GM19467 (cell line): Measurements from ENCODE around the gene NECAP2.

Source experiments
- ATAC-seq: cut with Tn5 transposase; IDR thresholded peaks from one replicate; pipeline ENCODE4 v1.9.1; 2021; ENCODE audit warnings: mild to moderate bottlenecking, moderate library complexity; ENCODE audit not compliant: unreplicated experiment

Gene NECAP2

GRCh38 chr1:16440470-16441281 lies at the start of gene NECAP2:
Gene NECAP2, plus strand, starts transcription at chr1:16440724. Its CDS starts 38 bp downstream, at chr1:16440762.
- peak; percentile 79 for ATAC-seq

DNA sequence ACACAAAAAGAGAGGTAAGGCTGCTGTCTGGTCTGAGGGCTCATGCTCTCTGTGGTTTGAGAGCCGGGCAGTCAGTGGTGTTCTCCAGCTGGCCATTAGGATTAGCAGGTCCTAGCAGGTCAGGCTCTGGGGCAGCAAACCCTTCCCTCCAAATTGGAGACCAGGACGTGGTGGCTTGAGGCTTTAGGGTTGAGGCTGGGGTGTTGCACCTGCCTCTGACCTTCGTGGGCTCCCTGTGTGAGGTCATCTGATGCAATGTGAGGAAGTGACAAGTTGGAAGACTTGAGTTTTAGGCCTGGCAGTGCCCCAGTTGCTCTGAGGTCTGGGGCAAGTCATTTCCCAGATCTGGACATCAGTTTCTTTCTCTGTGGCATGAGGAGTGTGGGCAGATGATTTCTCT lies 49.1 kb upstream of the NECAP2 start:
- no peak for ATAC-seq

DNA sequence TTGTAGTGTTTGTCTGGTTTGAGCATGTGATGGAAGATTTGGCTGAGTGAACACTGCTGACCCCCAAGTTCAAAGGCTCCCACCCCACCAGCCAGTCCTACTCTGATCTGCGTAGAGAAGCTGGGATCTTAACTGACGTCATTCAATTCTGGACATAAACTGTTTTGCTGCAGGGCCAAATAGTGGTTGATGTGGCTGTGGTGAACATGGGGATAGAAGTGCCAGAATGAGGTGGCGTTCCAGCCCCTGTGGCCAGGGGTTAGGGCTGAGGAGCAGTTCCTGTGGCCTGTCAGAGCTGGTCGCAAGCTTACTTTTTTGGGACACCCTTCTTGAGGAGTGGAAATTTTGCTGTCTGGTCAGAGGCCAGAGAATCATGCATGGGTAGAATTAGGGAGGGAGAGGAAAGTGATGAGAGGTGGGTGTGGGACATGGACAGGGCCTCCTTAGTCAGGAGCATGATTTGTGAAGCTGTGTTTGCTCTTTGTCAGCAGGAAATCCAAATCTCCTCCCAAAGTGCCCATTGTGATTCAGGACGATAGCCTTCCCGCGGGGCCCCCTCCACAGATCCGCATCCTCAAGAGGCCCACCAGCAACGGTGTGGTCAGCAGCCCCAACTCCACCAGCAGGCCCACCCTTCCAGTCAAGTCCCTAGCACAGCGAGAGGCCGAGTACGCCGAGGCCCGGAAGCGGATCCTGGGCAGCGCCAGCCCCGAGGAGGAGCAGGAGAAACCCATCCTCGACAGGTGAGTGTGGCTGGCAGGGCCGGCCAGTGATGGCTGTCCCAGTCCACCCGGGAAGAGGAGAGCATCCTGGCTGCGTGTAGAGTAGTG lies 47.6 kb upstream of the NECAP2 start:
- no peak for ATAC-seq

- ATAC-seq = no peak
Measured at GRCh38 chr1:16393570-16394521, 46.7 kb upstream of the NECAP2 start.

DNA sequence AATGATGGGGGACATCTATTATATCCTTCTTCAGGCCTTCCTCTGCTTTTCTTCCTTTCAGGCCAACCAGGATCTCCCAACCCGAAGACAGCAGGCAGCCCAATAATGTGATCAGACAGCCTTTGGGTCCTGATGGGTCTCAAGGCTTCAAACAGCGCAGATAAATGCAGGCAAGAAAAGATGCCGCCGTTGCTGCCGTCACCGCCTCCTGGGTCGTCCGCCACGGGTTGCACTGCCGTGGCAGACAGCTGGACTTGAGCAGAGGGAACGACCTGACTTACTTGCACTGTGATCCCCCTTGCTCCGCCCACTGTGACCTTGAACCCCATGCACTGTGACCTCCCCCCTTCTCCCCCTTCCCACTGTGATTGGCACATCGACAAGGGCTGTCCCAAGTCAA lies 45.5 kb upstream of the NECAP2 start:
- ATAC-seq = no peak

DNA sequence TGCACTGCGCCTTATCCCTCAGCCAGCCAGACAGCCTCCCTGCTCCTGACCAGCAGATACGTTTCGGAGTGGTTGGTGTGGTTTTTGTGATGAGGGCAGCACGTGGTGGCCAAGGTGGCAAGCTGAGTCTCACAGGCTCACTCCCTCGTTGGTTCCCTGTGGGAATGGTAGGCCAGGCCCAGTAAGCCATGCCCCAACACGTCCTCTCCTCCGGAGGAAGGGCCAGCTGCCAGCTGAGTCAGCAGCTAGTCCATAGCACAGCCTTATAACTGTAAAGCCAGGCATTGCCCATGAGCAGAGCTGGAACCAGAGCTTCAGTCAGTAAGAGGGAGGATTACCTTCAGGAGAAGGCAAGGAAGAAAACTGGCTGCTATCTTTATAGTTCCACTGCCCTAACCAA lies 43.9 kb upstream of the NECAP2 start:
- ATAC-seq = no peak

DNA sequence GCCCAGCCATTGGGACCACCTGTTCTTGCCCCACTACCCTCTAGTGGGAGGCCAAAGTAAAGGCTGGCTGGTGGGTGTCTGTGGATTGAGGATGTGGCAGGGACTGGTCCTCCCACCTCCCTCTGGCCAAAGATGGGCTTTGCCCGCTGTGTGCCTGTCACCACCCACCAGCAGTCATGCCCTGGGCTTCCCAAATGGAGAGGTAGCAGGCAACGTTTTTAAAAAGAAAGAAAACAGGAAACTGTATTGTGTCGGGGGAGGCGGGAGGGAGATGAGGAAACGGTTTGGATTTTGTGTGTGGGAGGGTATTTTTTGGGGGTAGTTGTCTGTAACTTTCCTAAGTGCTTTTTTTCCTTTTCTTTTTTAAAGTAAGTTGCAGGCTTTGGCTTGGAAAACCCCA lies 43.4 kb upstream of the NECAP2 start:
- no peak for ATAC-seq

GRCh38 chr1:16398371-16398953 lies 42.1 kb upstream of the NECAP2 start:
- no peak for ATAC-seq

GRCh38 chr1:16402742-16403141 lies 37.8 kb upstream of the NECAP2 start:
- ATAC-seq = no peak

DNA sequence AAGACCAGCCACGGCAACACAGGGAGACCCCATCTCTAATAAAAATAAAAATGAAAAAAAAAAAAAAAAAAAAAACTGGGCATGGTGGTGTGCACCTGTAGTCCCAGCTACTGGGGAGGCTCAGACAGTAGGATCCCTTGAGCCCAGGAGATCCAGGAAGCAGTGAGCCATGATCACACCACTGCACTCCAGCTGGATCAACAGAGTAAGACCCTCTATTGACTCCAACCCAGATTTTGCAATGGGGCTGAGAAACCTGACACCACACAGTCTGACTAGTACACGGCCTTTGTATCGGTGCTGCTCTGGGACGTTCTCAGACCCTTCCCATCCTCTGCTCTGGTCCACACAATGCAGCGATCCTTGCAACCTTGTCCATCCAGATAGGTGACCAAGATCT lies 35.1 kb upstream of the NECAP2 start:
- ATAC-seq = no peak

- ATAC-seq = no peak
Measured at GRCh38 chr1:16406868-16407267, 33.7 kb upstream of the NECAP2 start.

DNA sequence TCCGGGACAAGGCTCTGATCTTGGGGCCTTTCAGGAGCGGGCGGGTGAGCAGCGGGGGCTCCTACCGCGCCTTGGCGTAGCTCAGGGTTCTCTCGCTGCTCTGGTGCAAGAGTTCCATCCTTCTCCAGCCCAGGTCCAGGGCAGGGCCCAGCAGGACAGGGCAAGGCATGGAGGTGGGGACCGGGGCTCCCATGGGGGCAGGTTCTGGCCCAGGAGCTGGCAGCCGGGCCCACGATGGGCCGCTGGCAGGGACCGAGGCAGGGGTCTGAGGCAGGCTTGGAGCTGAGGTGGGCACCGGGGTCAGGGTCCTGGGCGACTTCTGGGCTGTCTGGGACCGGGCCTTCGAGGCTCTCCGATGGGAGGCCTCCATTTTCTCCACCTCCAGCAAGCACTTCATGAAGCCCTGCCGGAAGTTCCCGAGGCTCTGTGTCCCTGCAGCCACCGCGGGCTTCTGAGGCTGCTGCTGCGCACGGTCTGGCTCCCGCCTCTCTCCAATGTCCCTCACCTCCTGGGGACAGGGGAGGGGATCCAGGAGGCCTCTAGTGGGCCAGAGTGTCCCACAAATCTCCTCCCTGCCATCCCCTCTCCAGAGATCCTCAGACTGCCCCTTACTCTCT lies 30.9 kb upstream of the NECAP2 start:
- ATAC-seq = no peak

DNA sequence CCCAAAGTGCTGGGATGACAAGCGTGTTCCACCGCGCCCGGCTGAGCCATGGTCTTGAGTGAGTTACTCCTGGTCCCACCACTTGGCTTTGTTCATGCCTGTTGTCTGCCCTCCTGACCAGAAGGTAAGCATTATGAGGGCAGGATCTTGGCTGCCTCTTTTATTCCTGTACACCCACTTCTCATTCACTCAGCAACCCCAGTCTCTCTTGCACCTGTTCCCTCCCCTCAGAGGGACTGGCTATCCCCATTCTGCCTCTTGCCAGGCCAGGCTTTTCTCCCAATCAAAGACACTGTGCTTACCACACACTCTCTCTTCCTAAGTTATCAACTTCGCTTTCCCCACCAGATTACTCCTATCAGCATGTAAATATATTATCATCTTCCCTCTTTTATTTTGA lies 29.7 kb upstream of the NECAP2 start:
- no peak for ATAC-seq

- ATAC-seq = no peak
Measured at GRCh38 chr1:16413191-16413590, 27.3 kb upstream of the NECAP2 start.

GRCh38 chr1:16418823-16419425 lies 21.6 kb upstream of the NECAP2 start:
- no peak for ATAC-seq

GRCh38 chr1:16420424-16421118 lies 20.0 kb upstream of the NECAP2 start:
- peak; percentile 80 for ATAC-seq

GRCh38 chr1:16421201-16421600 lies 19.3 kb upstream of the NECAP2 start:
- no peak for ATAC-seq

GRCh38 chr1:16422041-16422440 lies 18.5 kb upstream of the NECAP2 start:
- no peak for ATAC-seq
